ENCODE data around the gene ADGRL2. TPM values are rescaled to one million over a fixed set of nuclear protein-coding genes. Genes with fewer than 3 reads are reported as not detected.

ADGRL2 gene
- total and polyA plus RNA-seq, 7 donors = 5.0 to 13.2 (median 7.2) TPM

DNA sequence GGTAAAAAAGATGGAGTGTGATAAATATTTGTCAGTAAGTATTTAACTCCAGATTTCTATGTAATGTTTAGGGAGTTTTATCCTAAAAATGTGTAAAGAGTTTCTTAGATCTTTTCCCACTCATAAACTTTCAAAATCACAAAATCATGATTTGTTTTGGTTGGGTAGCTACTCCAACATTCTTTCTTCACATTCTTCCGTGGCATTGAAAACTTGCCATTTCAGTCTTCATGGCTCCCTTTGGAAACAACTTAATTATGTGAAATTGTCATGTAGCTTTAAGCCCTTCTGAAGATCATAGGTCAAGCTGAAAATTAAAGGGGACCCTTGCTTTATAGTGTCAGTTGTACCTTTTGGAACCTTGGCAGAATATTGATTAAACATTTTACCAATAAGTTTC, 73.2 kb downstream of the ADGRL2 start:
- Histone ChIP-seq H3K27ac (no peak overlapping the region), H3K4me3 (no peak overlapping the region), H3K36me3 (ENCODE audit: insufficient read depth in 1 of 2, low read depth in 1 of 2) (no peaks in the 10 kb centered on the region), H3K27me3 (ENCODE audit: insufficient read depth in 3 of 3, low read length in 2 of 3) (no peaks in the 10 kb centered on the region), H3K9me3 (no peaks in the 10 kb centered on the region), H3K4me1 (no peaks in the 10 kb centered on the region)
- TF ChIP-seq, protein P1, sequence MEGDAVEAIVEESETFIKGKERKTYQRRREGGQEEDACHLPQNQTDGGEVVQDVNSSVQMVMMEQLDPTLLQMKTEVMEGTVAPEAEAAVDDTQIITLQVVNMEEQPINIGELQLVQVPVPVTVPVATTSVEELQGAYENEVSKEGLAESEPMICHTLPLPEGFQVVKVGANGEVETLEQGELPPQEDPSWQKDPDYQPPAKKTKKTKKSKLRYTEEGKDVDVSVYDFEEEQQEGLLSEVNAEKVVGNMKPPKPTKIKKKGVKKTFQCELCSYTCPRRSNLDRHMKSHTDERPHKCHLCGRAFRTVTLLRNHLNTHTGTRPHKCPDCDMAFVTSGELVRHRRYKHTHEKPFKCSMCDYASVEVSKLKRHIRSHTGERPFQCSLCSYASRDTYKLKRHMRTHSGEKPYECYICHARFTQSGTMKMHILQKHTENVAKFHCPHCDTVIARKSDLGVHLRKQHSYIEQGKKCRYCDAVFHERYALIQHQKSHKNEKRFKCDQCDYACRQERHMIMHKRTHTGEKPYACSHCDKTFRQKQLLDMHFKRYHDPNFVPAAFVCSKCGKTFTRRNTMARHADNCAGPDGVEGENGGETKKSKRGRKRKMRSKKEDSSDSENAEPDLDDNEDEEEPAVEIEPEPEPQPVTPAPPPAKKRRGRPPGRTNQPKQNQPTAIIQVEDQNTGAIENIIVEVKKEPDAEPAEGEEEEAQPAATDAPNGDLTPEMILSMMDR (IDR thresholded peaks at IDR 0.05) = no peak
- intact Hi-C loops (cut with DNase I) = no loop called here
- no peak for DNase-seq
- 17 to 38% (median 25%) methylated on average over 1 of the region's 1 CpG for WGBS, 3 donors
- ATAC-seq = no peak

DNA sequence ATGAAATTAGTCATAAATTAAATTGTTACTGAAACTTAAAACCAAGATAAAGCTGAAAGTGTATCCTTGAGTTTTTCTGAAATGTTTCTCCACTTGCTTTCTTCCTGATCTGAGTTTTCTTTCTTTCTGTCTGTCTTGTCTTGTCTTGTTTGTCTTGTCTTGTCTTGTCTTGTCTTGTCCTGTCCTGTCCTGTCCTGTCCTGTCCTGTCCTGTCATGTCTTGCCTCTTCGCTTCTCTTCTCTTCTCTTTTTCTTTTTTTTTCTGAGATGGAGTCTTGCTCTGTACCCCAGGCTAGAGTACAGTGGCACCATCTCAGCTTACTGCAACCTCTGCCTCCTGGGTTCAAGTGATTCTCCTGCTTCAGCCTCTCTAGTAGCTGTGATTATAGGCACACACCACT, 73.7 kb downstream of the ADGRL2 start:
- TF ChIP-seq, protein P1 (IDR thresholded peaks at IDR 0.05) = no peak

DNA sequence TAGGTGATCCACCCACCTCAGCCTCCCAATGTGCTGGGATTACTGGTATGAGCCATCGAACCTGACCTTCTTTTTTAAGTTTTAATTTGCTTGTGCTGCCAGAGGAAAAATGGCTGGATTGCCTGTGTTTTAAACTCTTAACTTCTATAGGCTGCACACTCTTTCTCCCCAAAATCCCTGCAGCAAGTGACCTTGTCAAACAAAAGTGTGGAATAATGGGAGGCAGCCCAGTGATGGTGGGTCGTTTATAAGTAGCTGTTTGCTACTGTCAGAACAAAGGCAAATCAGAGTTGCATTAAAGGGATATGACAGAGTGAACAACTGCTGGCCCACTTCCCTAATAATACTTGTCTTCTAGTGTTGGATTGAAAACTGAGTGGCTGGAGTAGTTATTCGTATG, 74.2 kb downstream of the ADGRL2 start:
- ATAC-seq (no peak), DNase-seq (no peak)
- H3K4me3 ChIP-seq = no peak overlapping the region
- no peaks in the 10 kb centered on the region for H3K9me3 ChIP-seq
- TF ChIP-seq, protein P1 (IDR thresholded peaks at IDR 0.05) = no peak
- no peak overlapping the region for H3K27ac ChIP-seq
- H3K4me1 ChIP-seq = no peaks in the 10 kb centered on the region
- H3K27me3 ChIP-seq (ENCODE audit: insufficient read depth in 3 of 3, low read length in 2 of 3) = no peaks in the 10 kb centered on the region
- WGBS, 3 donors = 41 to 51% (median 49%) methylated on average over 3 of the region's 3 CpGs
- no peaks in the 10 kb centered on the region for H3K36me3 ChIP-seq (ENCODE audit: insufficient read depth in 1 of 2, low read depth in 1 of 2)
- intact Hi-C loops (cut with DNase I) = no loop called here

More for the DNA sequence above, 73.7 kb downstream of the ADGRL2 start:
- ATAC-seq = no peak
- Histone ChIP-seq H3K9me3 (no peaks in the 10 kb centered on the region), H3K4me1 (no peaks in the 10 kb centered on the region), H3K27me3 (ENCODE audit: insufficient read depth in 3 of 3, low read length in 2 of 3) (no peaks in the 10 kb centered on the region), H3K4me3 (no peak overlapping the region), H3K27ac (no peak overlapping the region), H3K36me3 (ENCODE audit: insufficient read depth in 1 of 2, low read depth in 1 of 2) (no peaks in the 10 kb centered on the region)
- intact Hi-C loops (cut with DNase I) = no loop called here
- 91 to 100% (median 92%) methylated on average over 1 of the region's 1 CpG for WGBS, 3 donors
- no peak for DNase-seq

DNA sequence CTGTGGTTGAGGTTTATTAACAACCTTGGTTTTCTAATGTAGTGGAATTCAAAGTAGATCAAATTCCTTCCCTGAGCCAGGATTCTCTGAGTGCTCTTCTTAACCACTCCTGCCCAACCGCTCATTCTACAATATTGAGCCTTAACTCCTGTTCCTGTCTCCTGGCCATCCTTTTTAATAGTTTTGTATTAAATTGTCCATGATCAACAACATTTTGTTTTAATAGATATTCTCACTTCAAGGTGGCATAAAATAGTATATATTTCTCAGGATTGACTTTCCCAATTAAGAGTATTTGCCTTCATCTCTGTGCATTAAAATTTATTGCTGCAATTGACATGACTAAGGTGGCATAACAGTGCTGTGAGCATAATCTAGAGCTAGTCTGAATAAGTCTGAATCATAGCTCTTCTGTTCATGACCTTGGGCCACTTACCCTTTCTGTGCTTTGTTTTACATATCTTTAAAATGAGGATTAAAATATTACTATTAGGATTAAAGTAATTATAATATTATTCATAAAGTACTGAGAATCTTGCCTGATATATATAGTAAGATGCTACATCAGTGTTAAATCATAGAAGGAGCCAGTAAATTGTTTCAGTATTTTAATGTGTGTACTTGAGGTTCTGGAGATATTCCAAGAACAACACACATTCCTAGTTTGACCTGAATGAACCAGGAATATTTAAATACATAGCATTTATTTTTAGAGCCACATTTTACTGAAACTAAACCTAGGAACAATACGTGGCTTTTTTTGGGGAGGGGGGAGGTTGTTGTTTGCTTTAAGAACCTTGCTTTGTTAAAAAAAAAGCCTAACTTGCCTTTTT, 76.4 kb downstream of the ADGRL2 start:
- TF ChIP-seq, protein P1 (IDR thresholded peaks at IDR 0.05) = no peak
- H3K9me3 ChIP-seq = no peaks in the 10 kb centered on the region
- H3K27me3 ChIP-seq (ENCODE audit: insufficient read depth in 3 of 3, low read length in 2 of 3) = no peaks in the 10 kb centered on the region
- intact Hi-C loops (cut with DNase I) = no loop called here
- no peak for DNase-seq
- no peak overlapping the region for H3K4me3 ChIP-seq
- no peaks in the 10 kb centered on the region for H3K36me3 ChIP-seq (ENCODE audit: insufficient read depth in 1 of 2, low read depth in 1 of 2)
- WGBS, 3 donors = 49 to 55% (median 51%) methylated on average over 2 of the region's 2 CpGs
- H3K4me1 ChIP-seq = no peaks in the 10 kb centered on the region
- no peak overlapping the region for H3K27ac ChIP-seq
- no peak for ATAC-seq

DNA sequence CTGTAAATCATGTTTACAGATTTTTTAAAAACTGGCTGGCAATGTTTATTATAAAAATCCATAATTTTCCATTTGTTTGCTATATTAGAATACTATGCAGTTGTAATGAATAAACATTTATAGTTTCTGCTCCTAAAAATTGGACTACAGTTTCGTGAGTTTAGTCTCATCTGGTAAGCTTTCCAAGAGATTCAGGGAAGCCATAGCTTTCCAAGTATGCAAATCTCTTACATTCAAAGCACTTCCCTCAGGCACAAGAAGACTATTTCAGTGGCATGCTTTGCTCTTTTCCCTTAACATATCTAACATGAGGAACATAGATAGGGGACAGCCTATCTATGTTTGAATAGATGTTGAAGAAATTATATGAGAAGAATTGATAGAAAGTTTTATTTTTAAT, 77.2 kb downstream of the ADGRL2 start:
- H3K4me3 ChIP-seq = no peak overlapping the region
- TF ChIP-seq, protein P1 (IDR thresholded peaks at IDR 0.05) = no peak
- ATAC-seq (no peak), DNase-seq (no peak)
- no peaks in the 10 kb centered on the region for H3K4me1 ChIP-seq
- H3K36me3 ChIP-seq (ENCODE audit: insufficient read depth in 1 of 2, low read depth in 1 of 2) = no peaks in the 10 kb centered on the region
- H3K27me3 ChIP-seq (ENCODE audit: insufficient read depth in 3 of 3, low read length in 2 of 3) = no peaks in the 10 kb centered on the region
- intact Hi-C loops (cut with DNase I) = no loop called here
- H3K9me3 ChIP-seq = no peaks in the 10 kb centered on the region
- WGBS, 3 donors = 29 to 50% (median 41%) methylated on average over 1 of the region's 1 CpG
- no peak overlapping the region for H3K27ac ChIP-seq
